SKM-1 treated with dmso at 0.1 percent for 144 hours (cell line): Measurements from ENCODE around the gene C11orf98.
"Not testable (repeated sequence)": the region's sequence is repeated elsewhere in the genome, so short reads cannot be mapped to it uniquely, and the experiment has no call there.

ENCODE experiments used
- DNase-seq: peaks from one replicate; lab custom pipeline; 2025; ENCODE audit not compliant: unreplicated experiment; lab: John Stamatoyannopoulos, UW

Gene C11orf98

DNA sequence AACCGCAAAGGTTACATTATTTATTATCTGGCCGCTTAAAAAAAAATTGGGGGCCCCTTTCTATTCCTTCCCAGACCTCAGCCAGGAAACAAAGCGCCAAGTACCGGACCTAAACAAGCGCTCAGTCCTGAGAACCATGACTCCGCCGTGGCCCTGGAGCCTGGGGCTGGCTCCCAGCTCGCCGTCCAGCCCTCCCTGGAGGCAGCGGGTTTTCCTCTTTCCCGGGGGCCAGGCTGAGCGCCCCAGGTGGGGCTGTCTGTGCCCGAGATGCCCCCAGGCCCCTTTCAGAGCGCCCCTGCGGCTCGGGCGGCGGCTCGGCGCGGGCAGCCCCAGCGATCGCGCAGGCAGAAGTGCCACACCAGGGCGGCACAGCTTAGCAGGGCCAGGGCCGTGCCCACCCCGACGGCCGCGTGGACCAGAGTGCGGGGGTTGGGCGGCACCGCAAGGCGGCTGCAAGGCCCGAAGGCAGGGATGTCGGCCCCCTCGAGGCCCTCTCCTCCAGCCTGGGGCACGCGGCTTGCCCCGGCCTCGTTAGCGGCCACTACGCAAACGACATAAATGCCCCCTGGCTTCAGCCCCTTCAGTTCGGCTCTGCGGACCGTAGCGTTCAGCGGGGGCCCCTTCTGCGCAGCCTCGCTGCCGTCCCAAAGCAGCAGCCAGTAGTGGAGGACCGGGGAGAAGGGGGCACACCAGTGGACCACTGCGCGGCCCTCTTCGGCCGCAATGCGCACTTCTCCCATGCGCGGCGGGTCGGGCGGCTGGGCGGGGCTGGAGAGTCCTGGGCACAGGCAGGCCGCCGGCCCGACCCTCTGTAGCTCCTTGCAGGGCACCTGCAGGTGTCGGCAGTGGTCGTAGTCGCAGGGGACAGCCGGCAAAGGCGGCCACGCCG is 22.7 kb upstream of the C11orf98 start:
- DNase-seq: no peak

DNA sequence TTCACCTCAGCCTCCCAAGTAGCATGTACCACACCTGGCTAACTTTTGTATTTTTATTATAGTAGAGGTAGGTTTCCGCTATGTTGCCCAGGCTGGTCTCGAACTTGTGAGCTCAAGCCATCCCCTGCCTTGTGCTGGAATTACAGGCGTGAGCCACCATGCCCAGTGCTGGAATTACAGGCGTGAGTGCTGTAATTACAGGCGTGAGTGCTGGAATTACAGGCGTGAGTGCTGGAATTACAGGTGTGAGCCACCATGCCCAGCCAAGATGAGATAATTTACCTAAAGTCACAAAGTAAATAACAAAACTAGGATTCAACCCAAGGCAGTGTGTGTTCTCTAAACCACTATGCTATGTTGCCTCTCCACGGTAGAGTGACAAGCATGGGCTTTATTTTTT is 17.5 kb upstream of the C11orf98 start:
- DNase-seq: no peak

DNA sequence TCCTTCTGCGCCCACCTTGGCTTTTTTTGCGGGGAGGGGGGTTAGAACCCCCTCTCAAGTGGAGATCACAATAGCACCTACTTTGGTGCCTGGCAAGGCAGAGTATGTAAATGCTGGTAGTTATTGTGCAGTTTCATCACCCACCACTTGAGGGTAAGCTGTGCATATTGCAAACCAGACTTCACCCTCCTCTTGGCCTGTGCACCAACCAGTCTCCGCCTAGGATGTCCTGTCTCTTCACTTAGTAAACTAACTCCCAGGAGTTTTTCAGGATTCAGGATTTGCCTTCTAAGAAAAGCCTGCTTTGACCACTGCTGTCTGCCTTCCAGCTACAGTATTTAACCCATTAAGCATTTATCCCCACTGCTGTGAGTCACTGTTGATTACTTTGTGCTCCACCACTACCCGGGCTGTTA is 15.8 kb upstream of the C11orf98 start:
- DNase-seq: peak; percentile 68

DNA sequence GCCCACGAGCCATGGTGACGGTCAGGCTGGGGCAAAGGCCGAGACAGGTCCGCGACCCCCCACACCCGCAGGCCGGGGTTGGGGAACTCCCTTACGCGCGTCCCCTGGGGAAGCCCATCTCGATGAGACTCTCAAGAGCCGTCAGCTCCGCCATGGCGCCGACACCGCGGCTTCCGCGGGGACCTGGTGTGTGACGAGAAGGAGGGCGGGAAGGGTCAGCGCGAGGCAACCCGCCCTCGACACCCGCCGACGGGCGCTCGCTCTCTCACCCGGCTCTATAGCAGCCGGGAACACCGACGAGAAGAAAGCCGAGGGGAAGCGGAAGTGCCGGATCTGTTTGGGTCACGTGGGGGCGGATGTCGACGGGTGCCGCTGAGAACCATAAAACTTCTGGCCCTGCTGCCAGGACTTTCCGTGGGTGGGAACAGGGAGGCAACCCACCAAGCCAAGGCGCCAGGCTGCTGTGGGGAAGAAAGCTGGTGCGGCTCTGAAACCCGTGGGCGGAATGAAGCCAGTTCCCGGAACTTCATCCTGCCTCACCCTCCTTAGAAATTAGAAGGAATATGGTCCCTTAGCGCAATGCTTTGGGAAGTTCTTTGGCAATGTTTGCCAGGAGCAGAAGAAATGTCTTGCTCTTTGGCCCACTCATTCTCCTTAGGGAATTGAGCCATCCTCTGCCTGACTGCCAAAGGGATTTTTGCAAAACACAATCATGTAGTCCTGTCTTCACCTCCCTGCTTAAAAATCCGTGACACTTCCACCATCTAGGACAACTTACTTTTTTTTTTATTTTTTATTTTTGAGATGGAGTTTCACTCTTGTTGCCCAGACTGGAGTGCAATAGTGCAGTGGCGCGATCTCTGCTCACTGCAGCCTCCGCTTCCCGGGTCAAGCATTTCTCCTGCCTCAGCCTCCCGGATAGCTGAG is 14.0 kb upstream of the C11orf98 start, which contains the start of gene UBXN1:
Gene UBXN1, minus strand, starts transcription at position 304 of the 927 bp plus-strand sequence. Its CDS starts 150 bp downstream, at position 154.
- DNase-seq: peak; percentile 81

DNA sequence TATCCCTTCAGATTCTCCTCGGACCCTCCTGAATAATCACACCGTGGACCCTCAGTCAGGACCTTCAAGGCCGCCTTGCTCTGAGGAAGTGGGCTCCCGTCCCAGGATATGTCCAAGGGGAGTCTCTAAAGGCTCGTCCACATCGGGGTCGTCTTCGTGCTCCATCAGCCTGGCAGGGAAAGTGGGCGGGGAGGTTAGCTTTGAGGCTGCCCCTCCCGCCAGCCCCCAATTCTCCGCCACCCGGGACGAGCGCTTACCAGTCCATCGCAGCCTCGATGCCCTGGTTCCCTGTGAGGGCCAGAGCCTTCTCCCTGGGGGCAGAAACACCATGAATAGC is 13.4 kb upstream of the C11orf98 start:
- DNase-seq: no peak

DNA sequence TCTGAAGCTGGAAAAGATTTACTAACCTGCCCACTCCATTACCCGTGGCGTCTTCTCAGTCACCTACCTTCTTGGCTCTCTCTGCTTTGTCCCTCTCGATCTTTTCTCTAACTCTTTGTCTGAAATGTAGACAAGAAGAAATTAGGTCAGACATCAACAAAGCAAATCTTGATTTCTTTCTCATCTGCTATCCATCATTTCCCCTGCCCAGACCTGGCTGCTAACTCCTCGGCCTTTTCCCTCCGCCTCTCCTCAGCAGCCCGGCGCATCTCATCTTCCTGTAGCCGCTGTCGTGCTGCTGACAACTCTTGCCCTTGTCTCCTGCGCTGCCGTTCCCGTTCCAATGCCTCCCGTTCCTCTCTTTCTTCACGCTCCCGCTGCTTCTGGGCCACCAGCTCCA is 12.7 kb upstream of the C11orf98 start:
- DNase-seq: no peak

DNA sequence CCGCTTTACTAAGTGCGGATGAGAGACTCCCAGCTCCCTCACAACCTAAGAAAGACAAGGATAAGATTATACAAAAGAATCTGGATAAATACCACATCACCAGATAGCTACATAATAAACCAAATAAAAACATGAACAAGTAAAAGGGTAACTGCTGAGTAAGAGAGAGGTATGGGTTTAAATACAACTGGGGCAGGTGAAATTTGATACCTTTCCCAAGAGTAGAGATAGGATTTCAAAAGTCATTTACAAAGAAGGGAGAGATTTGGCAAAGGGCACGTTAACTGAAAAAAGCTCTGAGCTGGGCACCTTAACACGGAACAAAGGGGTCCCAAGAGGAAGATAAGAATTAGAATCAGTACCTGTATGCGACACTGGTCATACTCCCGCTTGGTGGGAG is 12.1 kb upstream of the C11orf98 start:
- no peak for DNase-seq

DNA sequence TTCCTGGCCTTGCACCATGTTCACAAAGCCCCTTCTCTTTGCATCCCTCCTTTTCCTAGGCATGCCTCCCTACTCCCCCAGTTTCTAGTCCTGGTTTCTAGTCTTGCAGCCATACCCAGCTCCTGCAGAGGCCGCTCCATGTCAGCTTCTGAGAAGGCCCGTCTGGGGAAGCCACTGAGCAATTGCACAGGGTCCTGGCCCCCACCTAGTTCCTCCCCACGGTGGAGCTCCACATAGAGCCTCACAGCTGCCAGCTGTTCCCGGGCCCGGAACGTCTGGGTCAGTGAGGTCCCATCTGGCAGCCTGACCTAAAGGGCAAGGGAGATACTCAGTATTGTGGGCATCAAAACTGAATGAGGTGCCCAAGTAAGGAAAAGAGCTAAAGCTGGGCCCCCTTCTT is 11.7 kb upstream of the C11orf98 start:
- no peak for DNase-seq

DNA sequence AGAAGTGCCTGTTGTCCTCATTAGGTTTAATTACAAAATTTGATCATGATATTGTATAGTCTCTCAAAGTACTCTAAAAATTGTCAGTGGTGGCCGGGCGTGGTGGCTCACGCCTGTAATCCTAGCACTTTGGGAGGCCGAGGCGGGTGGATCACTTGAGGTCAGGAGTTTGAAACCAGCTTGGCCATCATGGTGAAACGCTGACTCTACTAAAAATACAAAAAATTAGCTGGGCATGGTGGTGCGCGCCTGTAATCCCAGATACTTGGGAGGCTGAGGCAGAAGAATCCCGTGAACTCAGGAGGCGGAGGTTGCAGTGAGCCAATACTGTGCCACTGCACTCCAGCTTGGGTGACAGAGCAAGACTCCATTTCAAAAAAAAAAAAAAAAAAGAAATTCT is 10.4 kb upstream of the C11orf98 start:
- DNase-seq: not testable (repeated sequence)

DNA sequence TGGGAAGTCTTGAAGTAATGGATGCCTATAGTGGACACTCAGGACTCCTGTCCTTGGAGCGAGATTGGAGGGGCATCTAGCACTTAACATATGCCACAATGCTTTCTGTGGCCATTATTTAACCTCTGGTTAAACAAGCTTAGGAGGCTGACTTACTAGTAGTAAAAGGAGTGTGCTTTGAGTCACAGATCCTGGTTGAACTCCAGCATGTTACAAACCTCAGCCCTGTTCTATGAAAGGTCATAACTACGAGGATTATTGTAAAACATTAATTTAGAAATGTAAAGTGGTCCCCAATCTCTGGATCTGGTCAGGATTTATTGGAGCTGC is 8.2 kb upstream of the C11orf98 start:
- no peak for DNase-seq

DNA sequence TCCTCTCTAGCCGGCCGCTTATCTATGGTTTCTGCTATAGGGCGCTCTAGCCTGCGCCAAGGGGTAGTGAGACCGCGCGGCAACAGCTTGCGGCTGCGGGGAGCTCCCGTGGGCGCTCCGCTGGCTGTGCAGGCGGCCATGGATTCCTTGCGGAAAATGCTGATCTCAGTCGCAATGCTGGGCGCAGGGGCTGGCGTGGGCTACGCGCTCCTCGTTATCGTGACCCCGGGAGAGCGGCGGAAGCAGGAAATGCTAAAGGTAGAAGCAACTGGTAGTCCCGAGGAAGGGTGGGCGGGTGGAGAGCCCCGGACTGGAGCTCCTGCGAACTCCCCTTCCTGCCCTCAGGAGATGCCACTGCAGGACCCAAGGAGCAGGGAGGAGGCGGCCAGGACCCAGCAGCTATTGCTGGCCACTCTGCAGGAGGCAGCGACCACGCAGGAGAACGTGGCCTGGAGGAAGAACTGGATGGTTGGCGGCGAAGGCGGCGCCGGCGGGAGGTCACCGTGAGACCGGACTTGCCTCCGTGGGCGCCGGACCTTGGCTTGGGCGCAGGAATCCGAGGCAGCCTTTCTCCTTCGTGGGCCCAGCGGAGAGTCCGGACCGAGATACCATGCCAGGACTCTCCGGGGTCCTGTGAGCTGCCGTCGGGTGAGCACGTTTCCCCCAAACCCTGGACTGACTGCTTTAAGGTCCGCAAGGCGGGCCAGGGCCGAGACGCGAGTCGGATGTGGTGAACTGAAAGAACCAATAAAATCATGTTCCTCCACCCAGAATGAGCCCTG is 6.8 kb upstream of the C11orf98 start, which contains the start of the genes LBHD1 and UQCC3:
Gene LBHD1, minus strand, starts transcription at position 660 of the 782 bp plus-strand sequence. CDS start 2,236 bp downstream, outside the sequence.
Gene UQCC3, plus strand, starts transcription at position 66 of the 782 bp plus-strand sequence. Its CDS starts 73 bp downstream, at position 139.
- DNase-seq: peak; percentile 69

DNA sequence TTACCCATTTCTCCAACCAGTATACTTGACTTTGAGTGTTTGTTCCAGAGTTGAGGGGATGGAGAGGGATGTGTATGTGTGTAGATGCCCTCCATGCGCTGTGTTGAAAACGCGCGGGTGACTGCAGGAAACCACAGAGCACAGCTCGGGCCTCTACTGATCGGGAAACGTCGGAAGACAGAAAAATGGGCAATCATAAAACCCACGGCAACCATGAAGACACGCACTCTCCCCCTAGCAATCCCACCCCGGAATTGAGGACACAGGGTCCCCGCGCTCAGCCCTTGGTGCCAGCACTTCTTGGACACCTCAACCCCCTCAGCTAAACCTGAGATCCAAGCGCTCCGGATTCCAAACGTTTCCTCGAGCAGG is 6.2 kb upstream of the C11orf98 start:
- peak; percentile 42 for DNase-seq

DNA sequence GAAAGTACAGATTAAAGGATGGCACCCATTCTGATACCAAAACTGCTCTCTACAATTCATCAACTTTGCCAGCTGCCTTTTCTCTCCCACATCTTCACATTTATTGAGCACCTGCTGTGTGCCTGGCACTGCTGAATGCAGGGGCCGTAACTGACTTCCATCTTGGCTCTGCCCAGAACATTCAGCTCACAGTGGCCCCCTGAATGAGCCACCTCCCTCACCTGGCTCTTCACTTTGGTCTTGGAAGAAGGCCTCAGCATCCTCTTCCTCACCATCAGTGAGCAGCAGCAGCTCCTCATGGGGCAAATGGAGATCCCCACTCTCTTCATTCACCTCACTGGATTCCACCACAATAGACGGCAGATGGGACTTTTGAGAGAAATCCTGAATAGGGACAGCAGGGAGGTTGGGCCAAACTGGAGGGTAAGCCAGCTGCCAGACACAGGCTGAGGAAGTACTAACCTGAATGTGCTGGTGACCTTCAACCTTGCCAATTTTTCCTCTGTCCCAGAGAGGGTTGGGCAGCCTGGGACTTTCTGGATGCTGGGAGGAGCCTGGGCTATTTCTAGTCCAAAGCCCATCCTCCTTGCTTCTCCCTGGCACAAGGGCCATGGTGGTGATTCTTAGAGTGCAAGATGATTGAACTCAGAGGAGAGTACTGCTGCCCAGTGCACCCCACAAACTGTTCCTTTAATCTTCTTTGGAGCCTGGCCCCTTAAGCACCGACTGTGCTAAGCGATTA is 4.6 kb upstream of the C11orf98 start:
- DNase-seq: no peak

DNA sequence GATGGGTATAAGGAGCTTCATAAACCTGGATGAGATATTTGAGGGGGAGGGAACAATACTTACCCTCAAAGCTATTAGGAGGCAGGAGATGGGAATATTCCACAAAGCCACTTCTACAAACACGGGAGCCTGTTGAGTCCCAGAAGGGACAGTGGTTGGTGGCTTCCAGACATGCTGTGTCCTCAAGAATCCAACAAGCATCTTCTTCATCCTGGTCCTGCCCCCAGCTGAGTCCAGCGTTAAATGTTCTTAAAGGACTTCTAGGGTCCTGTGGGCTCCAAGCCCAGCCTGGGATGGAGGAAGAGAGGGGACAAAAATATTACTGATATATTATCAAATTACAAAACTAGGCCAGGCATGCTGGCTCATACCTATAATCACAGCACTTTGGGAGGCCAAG is 2.5 kb upstream of the C11orf98 start:
- no peak for DNase-seq

DNA sequence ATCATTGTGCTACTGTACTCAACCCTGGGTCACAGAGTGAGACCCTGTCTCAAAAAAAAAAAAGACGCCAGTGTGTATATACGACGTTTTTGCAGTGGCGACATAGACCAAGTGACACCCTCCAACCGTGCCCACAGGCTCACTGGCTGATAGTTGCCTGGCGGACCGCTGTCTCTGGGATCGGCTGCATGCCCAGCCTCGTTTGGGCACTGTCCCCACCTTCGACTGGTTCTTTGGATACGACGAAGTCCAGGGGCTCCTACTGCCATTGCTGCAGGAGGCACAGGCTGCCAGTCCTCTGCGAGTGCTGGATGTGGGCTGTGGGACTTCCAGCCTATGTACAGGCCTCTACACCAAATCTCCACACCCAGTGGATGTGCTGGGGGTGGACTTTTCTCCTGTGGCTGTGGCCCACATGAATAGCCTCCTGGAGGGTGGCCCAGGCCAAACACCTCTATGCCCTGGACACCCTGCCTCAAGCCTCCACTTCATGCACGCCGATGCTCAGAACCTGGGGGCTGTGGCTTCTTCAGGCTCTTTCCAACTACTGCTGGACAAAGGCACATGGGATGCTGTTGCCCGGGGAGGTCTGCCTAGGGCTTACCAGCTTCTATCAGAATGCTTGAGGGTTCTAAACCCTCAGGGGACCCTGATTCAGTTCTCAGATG is 1.4 kb upstream of the C11orf98 start:
- DNase-seq: no peak

DNA sequence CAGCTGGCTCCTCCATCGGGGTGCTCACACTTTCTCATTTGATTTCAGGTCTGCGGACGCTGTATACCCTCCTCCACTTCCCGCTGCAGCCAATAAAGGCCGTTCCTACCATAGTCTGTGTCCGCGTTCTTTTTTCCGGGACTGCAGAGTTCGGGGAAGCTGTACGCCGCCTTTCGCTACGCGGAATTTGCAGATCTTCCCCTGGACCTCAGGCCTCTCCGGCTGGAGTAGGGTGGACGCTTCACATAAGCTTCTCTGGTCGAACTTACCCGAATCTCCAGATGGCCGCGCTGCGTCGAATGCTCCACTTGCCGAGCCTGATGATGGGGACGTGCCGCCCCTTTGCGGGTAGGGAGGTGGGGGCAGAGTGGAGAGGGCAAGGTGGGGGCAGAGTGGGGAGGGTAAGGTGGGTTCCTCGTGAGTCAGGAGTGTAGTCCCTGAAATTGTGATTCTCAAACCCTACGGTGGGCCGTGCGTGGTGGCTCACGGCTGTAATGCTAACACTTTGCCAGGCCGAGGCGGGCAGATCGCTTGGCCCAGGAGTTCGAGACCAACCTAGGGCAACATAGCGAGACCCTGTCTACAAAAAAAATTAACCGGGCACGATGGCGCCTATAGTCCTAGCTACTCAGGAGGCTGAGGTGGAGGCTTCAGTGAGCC is 719 bp upstream of the C11orf98 start:
- peak; percentile 43 for DNase-seq

DNA sequence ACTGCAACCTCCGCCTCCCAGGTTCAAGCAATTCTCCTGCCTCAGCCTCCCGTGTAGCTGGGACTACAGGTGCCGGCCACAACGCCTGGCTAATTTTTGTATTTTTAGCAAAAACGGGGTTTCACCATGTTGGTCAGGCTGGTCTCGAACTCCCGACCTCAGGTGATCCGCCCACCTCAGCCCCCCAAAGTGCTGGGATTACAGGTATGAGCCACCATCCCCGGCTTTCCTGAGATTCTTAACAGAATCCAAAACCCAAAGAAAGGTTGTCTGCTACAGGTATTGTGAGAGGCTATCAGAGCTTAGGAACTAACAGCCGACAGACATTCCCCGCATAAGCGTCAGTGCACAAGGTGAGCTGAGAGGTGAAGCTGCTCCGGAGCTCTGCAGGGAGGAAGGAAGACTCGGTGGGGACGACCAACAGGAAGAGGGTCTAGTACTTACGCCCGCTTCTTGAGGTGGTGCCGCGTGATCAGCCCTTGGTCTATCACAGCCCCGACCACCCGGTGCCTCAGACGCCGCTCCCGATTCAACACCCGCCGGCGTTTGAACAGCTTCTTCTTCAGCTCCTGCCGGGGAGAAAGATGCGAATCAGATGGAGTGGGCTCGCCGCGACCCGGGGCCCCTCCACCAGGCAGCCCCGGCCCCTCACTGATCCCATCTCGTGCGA is 470 bp downstream of the C11orf98 start:
- peak; percentile 57 for DNase-seq

DNA sequence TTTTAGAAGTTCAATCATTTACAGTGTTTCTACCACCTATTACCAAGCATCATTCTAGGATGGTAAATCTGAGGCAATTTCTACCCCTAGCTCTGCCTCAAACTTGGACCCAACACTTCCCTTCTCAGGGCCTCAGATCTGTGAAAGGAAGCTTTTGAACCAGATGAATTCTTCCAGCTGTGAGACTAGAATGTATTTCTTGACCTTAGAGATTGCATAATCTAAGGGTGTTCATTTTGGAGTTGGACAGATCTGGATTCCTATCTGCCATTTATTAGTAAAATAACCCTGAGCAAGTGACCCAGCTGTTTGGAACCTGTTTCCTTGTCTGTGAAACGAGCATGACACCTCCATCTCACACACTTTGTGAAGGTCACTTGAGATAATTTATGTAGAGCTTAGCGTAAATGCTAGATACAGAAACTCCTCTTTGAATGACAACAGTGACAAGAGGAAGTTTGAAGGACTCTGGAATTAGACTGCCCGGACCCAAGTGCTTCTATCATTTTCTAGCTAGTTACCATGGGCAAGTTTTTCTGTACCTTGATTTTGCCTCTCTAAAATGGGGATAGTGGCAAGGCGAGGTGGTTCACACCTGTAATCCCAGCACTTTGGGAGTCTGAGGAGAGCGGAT is 8.1 kb downstream of the C11orf98 start:
- no peak for DNase-seq
